GM12865 (cell line): ENCODE results near the gene ERN1.

Experiments used
- DNase-seq: peaks from one replicate; pipeline ENCODE4 v3.0.0; 2010; ENCODE audit warnings: low read depth
- H3K4me3 ChIP-seq: 2 replicates; pipeline ENCODE4 v1.5.1; 2011; ENCODE audit warnings: mild to moderate bottlenecking, low read depth, low read length, control low read depth
- TF ChIP-seq, protein P1 (sequence below): IDR thresholded peaks from 2 replicates; pipeline ENCODE4 v1.5.1; 2011; ENCODE audit warnings: low read length, control low read depth, low read depth, inconsistent platforms; ENCODE audit not compliant: insufficient read depth; ENCODE audit errors: missing control alignments

Gene ERN1

GRCh38 chr17:64129515-64129764 lies 504 bp downstream of the ERN1 start:
- no peak for DNase-seq
- H3K4me3 ChIP-seq: peak overlapping the region; percentile 84
- TF ChIP-seq, protein P1, sequence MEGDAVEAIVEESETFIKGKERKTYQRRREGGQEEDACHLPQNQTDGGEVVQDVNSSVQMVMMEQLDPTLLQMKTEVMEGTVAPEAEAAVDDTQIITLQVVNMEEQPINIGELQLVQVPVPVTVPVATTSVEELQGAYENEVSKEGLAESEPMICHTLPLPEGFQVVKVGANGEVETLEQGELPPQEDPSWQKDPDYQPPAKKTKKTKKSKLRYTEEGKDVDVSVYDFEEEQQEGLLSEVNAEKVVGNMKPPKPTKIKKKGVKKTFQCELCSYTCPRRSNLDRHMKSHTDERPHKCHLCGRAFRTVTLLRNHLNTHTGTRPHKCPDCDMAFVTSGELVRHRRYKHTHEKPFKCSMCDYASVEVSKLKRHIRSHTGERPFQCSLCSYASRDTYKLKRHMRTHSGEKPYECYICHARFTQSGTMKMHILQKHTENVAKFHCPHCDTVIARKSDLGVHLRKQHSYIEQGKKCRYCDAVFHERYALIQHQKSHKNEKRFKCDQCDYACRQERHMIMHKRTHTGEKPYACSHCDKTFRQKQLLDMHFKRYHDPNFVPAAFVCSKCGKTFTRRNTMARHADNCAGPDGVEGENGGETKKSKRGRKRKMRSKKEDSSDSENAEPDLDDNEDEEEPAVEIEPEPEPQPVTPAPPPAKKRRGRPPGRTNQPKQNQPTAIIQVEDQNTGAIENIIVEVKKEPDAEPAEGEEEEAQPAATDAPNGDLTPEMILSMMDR: no peak

GRCh38 chr17:64128787-64129514 lies 993 bp downstream of the ERN1 start:
- H3K4me3 ChIP-seq: peak overlapping the region; percentile 84
- DNase-seq: peak; percentile 29

DNA sequence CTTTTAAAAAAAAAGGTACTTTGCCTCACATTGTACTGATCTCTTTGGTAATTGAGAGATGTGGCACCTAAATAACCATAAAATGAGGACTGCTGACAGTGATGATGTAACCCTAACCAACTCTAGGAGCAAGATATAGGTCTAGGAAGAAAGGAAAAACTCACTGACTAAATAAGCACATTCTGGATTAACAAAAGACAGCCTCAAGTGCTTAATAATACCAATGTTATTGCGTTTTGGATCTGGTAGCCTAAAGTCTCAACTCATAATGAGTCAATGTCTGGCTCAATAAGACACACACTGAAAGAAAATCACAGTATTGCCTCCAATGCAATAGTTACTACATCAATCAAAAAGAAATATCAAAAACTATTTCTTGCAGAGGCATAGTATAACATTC lies 3.0 kb downstream of the ERN1 start:
- TF ChIP-seq, protein P1: no peak
- H3K4me3 ChIP-seq: no peak overlapping the region
- no peak for DNase-seq

More at GRCh38 chr17:64128787-64129514, 993 bp downstream of the ERN1 start:
- TF ChIP-seq, protein P1: no peak

- TF ChIP-seq, protein P1: no peak
- no peak for DNase-seq
- H3K4me3 ChIP-seq: no peak overlapping the region
Observed at GRCh38 chr17:64125937-64126336, 4.0 kb downstream of the ERN1 start.

GRCh38 chr17:64124609-64125008 lies 5.3 kb downstream of the ERN1 start:
- H3K4me3 ChIP-seq: no peak overlapping the region
- TF ChIP-seq, protein P1: no peak
- no peak for DNase-seq

GRCh38 chr17:64123114-64123513 lies 6.8 kb downstream of the ERN1 start:
- peak; percentile 21 for DNase-seq
- TF ChIP-seq, protein P1: no peak
- H3K4me3 ChIP-seq: no peak overlapping the region

DNA sequence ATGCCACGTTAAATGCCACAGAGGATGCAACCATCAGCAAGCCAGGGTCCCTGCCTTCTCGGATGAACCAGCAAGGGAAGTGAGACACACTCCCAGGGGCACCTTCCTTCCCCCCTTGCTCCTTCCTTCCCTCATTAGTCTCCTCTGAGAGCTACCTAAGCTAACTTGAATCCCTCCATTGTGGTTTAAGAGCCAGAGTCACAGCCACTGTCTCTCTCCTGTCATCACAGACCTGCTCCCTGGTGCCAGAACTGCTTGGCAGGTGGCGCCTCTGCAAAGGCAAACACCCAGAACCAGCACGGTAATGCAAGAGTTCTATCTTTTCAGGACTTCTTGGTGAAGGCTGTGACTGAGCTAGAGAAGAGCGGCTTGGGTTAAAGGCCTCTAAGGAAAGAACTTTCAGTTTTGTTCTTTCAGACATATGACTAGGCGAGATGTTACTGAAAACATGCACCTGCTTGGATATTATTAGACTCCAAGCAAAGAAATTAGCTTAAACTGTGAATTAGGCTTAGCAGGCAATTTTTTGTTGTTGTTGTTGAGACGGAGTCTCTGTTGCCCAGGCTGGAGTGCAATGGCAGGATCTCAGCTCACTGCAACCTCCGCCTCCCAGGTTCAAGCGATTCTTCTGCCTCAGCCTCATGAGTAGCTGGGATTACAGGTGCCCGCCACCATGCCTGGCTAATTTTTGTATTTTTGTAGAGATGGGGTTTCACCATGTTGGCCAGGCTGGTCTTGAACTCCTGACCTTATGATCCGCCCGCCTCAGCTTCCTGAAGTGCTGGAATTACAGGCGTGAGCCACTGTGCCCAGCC lies 8.8 kb downstream of the ERN1 start:
- DNase-seq: peak; percentile 86
- H3K4me3 ChIP-seq: peak overlapping the region; percentile 57
